Fibroblast of gingiva (primary cell): ENCODE data around the gene SLC66A2.
A peak's percentile ranks its signal among the peaks of the same experiment; 100 is the strongest.

ENCODE experiments used
- DNase-seq: peaks from one replicate; pipeline ENCODE4 v3.0.0-alpha.2; 2011; ENCODE audit warnings: low read depth

Gene SLC66A2

GRCh38 chr18:79949697-79950487 lies 1.6 kb downstream of the SLC66A2 start:
- no peak for DNase-seq

- DNase-seq = no peak
Observed at GRCh38 chr18:79948719-79949411, 2.6 kb downstream of the SLC66A2 start.

- peak; percentile 66 for DNase-seq
Observed at GRCh38 chr18:79947881-79948610, 3.4 kb downstream of the SLC66A2 start.

GRCh38 chr18:79947054-79947755 lies 4.2 kb downstream of the SLC66A2 start:
- DNase-seq = peak; percentile 73

- DNase-seq = no peak
Observed at GRCh38 chr18:79945118-79946042, 6.1 kb downstream of the SLC66A2 start.

GRCh38 chr18:79944746-79945117 lies 6.7 kb downstream of the SLC66A2 start:
- no peak for DNase-seq

- DNase-seq = no peak
Observed at GRCh38 chr18:79944126-79944731, 7.2 kb downstream of the SLC66A2 start.

- DNase-seq = no peak
Observed at GRCh38 chr18:79943608-79944125, 7.8 kb downstream of the SLC66A2 start.

- no peak for DNase-seq
Observed at GRCh38 chr18:79942786-79943607, 8.5 kb downstream of the SLC66A2 start.

GRCh38 chr18:79942211-79942610 lies 9.2 kb downstream of the SLC66A2 start:
- no peak for DNase-seq

GRCh38 chr18:79941473-79942119 lies 9.9 kb downstream of the SLC66A2 start:
- DNase-seq = no peak

GRCh38 chr18:79940814-79941472 lies 10.5 kb downstream of the SLC66A2 start:
- DNase-seq = no peak

GRCh38 chr18:79940126-79940813 lies 11.2 kb downstream of the SLC66A2 start:
- no peak for DNase-seq

GRCh38 chr18:79939096-79939495 lies 12.4 kb downstream of the SLC66A2 start:
- peak; percentile 41 for DNase-seq

GRCh38 chr18:79938196-79938595 lies 13.3 kb downstream of the SLC66A2 start:
- no peak for DNase-seq

- no peak for DNase-seq
Observed at GRCh38 chr18:79937103-79937860, 14.2 kb downstream of the SLC66A2 start.

- DNase-seq = no peak
Observed at GRCh38 chr18:79936641-79937040, 14.8 kb downstream of the SLC66A2 start.
